K562 (cell line): ENCODE results near the gene HACL1. TPM values are rescaled to one million over a fixed set of nuclear protein-coding genes. Genes with fewer than 3 reads are reported as not detected.
A peak's percentile ranks its signal among the peaks of the same experiment; 100 is the strongest.

Experiments used
- CSDE1 ChIP-seq, 2 experiments: fragments of 450-650 bp; IDR thresholded peaks; 2 replicates each; pipeline ENCODE4 v1.6.1; 2016; ENCODE audit warnings: mild to moderate bottlenecking in 1 of 2
- CXXC5 ChIP-seq: fragments of 250-450 bp; sonication (Bioruptor Pico); IDR thresholded peaks from 2 replicates; pipeline ENCODE4 v1.8.0; 2022; ENCODE audit warnings: inconsistent platforms, mild to moderate bottlenecking, moderate library complexity
- NR4A1 ChIP-seq, 2 experiments: fragments of 250-450 bp in 1 of 2; fragments of 450-650 bp in 1 of 2; sonication (Bioruptor Pico) in 1 of 2; IDR thresholded peaks; 2 replicates each; pipeline versions ENCODE4 v1.4.0 to v1.6.1; 2016 to 2020; ENCODE audit warnings: mild to moderate bottlenecking in 2 of 2, missing compliant biosample characterization in 1 of 2, missing genetic modification characterization in 1 of 2, moderate library complexity in 1 of 2
- NRF1 ChIP-seq, 2 experiments: fragments of 450-650 bp; IDR thresholded peaks in 1 of 2; conservative IDR thresholded peaks in 1 of 2; 2 replicates each; pipeline ENCODE4 v1.6.1; 2014; ENCODE audit warnings: mild to moderate bottlenecking in 2 of 2
- POLR2H ChIP-seq: IDR thresholded peaks from 2 replicates; pipeline ENCODE4 v1.6.1; 2016; ENCODE audit warnings: missing genetic modification characterization, low read depth, mild to moderate bottlenecking, control low read depth, missing compliant biosample characterization, moderate library complexity
- RBM15 ChIP-seq: fragments of 200-400 bp; formaldehyde crosslinking; IDR thresholded peaks from 2 replicates; pipeline ENCODE4 v1.6.1; 2018; ENCODE audit warnings: mild to moderate bottlenecking, low read length, moderate library complexity; ENCODE audit not compliant: insufficient read depth
- RHOXF2B ChIP-seq: fragments of 250-450 bp; sonication (Bioruptor Pico); conservative IDR thresholded peaks from 2 replicates; pipeline ENCODE4 v1.5.1; 2021
- SAFB ChIP-seq: fragments of 200-400 bp; formaldehyde crosslinking; IDR thresholded peaks from 2 replicates; pipeline ENCODE4 v1.6.1; 2017; ENCODE audit warnings: low read depth, low read length, borderline replicate concordance
- SNIP1 ChIP-seq: fragments of 450-650 bp; IDR thresholded peaks from 2 replicates; pipeline ENCODE4 v1.7.1; 2017; ENCODE audit warnings: low read depth, mild to moderate bottlenecking
- SUPT5H ChIP-seq: fragments of 450-650 bp; IDR thresholded peaks from 2 replicates; pipeline ENCODE4 v1.6.1; 2016
- ZBTB26 ChIP-seq: fragments of 450-650 bp; formaldehyde crosslinking; IDR thresholded peaks from 2 replicates; pipeline ENCODE4 v1.4.0; 2022; ENCODE audit warnings: missing genetic modification characterization
- polyA plus RNA-seq, 8 experiments: library from polyadenylated mRNA; depleted of rRNA in 4 of 8; stranded (reverse) in 5 of 8; unstranded in 3 of 8; fragments of >200 nt; fragmentation: Nextera tagmentation in 2 of 8; fragmentation: Illumina TruSeq in 1 of 8; extraction: Ambion mirVana in 2 of 8; extraction: Trizol in 1 of 8; gene quantifications; 2 replicates each; pipeline versions ENCODE4 v1.2.1 to v1.2.3, GENCODE V29; 2011 to 2014; ENCODE audit warnings: inconsistent platforms in 1 of 8, missing spikeins in 1 of 8
- total RNA-seq, 7 experiments: library from RNA; depleted of rRNA in 6 of 7; stranded (reverse); fragments of >200 nt in 6 of 7; fragmentation: Illumina TruSeq in 2 of 7; extraction: Trizol in 2 of 7; gene quantifications; 2 replicates each; pipeline versions ENCODE4 v1.2.1 to v1.2.3, GENCODE V29; 2011 to 2021; ENCODE audit warnings: low replicate concordance in 1 of 7
- TF ChIP-seq, protein P1 (sequence below): fragments of 450-650 bp; IDR thresholded peaks from 2 replicates; pipeline ENCODE4 v1.6.1; 2016; ENCODE audit warnings: low read depth
- TF ChIP-seq, protein P2 (sequence below): sonication (generic); formaldehyde crosslinking; IDR thresholded peaks from 2 replicates; pipeline ENCODE4 v1.8.0; 2023; ENCODE audit warnings: mild to moderate bottlenecking, missing genetic modification reagents
- TF ChIP-seq, protein P3 (sequence below): sonication (generic); formaldehyde crosslinking; IDR thresholded peaks from 2 replicates; pipeline ENCODE4 v1.8.1; 2022; ENCODE audit warnings: missing genetic modification reagents

Gene HACL1
- total and polyA plus RNA-seq, 9 of the 15 experiments (the other 6 are each of a cell fraction or from before 2014, with no cell fraction given): 18.9 to 61.5 (median 30.5) TPM

GRCh38 chr3:15601046-15601398 lies 347 bp downstream of the HACL1 start (continued):
- TF ChIP-seq, protein P1, sequence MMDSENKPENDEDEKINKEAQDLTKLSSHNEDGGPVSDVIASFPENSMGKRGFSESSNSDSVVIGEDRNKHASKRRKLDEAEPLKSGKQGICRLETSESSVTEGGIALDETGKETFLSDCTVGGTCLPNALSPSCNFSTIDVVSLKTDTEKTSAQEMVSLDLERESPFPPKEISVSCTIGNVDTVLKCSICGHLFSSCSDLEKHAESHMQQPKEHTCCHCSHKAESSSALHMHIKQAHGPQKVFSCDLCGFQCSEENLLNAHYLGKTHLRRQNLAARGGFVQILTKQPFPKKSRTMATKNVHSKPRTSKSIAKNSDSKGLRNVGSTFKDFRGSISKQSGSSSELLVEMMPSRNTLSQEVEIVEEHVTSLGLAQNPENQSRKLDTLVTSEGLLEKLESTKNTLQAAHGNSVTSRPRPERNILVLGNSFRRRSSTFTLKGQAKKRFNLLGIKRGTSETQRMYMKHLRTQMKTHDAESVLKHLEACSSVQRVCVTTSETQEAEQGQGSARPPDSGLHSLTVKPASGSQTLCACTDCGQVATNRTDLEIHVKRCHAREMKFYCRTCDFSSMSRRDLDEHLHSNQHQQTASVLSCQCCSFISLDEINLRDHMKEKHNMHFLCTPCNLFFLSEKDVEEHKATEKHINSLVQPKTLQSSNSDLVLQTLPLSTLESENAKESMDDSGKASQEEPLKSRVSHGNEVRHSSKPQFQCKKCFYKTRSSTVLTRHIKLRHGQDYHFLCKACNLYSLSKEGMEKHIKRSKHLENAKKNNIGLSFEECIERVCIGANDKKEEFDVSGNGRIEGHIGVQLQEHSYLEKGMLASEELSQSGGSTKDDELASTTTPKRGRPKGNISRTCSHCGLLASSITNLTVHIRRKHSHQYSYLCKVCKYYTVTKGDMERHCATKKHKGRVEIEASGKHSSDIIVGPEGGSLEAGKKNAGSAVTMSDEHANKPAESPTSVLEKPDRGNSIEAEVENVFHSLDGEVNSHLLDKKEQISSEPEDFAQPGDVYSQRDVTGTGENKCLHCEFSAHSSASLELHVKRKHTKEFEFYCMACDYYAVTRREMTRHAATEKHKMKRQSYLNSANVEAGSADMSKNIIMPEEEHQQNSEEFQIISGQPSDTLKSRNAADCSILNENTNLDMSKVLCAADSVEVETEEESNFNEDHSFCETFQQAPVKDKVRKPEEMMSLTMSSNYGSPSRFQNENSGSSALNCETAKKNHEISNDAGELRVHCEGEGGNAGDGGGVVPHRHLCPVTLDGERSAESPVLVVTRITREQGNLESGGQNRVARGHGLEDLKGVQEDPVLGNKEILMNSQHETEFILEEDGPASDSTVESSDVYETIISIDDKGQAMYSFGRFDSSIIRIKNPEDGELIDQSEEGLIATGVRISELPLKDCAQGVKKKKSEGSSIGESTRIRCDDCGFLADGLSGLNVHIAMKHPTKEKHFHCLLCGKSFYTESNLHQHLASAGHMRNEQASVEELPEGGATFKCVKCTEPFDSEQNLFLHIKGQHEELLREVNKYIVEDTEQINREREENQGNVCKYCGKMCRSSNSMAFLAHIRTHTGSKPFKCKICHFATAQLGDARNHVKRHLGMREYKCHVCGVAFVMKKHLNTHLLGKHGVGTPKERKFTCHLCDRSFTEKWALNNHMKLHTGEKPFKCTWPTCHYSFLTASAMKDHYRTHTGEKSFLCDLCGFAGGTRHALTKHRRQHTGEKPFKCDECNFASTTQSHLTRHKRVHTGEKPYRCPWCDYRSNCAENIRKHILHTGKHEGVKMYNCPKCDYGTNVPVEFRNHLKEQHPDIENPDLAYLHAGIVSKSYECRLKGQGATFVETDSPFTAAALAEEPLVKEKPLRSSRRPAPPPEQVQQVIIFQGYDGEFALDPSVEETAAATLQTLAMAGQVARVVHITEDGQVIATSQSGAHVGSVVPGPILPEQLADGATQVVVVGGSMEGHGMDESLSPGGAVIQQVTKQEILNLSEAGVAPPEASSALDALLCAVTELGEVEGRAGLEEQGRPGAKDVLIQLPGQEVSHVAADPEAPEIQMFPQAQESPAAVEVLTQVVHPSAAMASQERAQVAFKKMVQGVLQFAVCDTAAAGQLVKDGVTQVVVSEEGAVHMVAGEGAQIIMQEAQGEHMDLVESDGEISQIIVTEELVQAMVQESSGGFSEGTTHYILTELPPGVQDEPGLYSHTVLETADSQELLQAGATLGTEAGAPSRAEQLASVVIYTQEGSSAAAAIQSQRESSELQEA: peak; percentile 95; the same call in 1 of the 2 replicates
- TF ChIP-seq NRF1 (conservative IDR thresholded peaks at IDR 0.05 in 1 of 2, IDR thresholded peaks at IDR 0.05 in 1 of 2) (no peak), NR4A1 (CRISPR knock-in tag; IDR thresholded peaks at IDR 0.05) (no peak), NR4A1 (tag; IDR thresholded peaks at IDR 0.05) (no peak), CSDE1 (IDR thresholded peaks at IDR 0.05) (no peak), SUPT5H (no peak), ZBTB26 (CRISPR knock-in tag) (no peak), SNIP1 (no peak), POLR2H (tag) (no peak), CXXC5 (CRISPR knock-in tag) (no peak), RBM15 (no peak), RHOXF2B (CRISPR knock-in tag) (no peak), SAFB (no peak)
- TF ChIP-seq, protein P2, sequence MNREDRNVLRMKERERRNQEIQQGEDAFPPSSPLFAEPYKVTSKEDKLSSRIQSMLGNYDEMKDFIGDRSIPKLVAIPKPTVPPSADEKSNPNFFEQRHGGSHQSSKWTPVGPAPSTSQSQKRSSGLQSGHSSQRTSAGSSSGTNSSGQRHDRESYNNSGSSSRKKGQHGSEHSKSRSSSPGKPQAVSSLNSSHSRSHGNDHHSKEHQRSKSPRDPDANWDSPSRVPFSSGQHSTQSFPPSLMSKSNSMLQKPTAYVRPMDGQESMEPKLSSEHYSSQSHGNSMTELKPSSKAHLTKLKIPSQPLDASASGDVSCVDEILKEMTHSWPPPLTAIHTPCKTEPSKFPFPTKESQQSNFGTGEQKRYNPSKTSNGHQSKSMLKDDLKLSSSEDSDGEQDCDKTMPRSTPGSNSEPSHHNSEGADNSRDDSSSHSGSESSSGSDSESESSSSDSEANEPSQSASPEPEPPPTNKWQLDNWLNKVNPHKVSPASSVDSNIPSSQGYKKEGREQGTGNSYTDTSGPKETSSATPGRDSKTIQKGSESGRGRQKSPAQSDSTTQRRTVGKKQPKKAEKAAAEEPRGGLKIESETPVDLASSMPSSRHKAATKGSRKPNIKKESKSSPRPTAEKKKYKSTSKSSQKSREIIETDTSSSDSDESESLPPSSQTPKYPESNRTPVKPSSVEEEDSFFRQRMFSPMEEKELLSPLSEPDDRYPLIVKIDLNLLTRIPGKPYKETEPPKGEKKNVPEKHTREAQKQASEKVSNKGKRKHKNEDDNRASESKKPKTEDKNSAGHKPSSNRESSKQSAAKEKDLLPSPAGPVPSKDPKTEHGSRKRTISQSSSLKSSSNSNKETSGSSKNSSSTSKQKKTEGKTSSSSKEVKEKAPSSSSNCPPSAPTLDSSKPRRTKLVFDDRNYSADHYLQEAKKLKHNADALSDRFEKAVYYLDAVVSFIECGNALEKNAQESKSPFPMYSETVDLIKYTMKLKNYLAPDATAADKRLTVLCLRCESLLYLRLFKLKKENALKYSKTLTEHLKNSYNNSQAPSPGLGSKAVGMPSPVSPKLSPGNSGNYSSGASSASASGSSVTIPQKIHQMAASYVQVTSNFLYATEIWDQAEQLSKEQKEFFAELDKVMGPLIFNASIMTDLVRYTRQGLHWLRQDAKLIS (CRISPR knock-in tag): no peak
- TF ChIP-seq, protein P3, sequence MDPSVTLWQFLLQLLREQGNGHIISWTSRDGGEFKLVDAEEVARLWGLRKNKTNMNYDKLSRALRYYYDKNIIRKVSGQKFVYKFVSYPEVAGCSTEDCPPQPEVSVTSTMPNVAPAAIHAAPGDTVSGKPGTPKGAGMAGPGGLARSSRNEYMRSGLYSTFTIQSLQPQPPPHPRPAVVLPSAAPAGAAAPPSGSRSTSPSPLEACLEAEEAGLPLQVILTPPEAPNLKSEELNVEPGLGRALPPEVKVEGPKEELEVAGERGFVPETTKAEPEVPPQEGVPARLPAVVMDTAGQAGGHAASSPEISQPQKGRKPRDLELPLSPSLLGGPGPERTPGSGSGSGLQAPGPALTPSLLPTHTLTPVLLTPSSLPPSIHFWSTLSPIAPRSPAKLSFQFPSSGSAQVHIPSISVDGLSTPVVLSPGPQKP: no peak
